Glutamatergic neuron (in vitro differentiated cells): ENCODE results near the gene THSD7A. TPM values are rescaled to one million over a fixed set of nuclear protein-coding genes. Genes with fewer than 3 reads are reported as not detected.
A peak's percentile ranks its signal among the peaks of the same experiment; 100 is the strongest.

Source experiments
- DNase-seq: peaks from one replicate; pipeline ENCODE4 v3.0.0; 2022
- H3K27ac Mint-ChIP-seq: one replicate; pipeline ENCODE4 v1.8.0; 2020; ENCODE audit warnings: mild to moderate bottlenecking, mixed read lengths, inconsistent platforms; ENCODE audit not compliant: unreplicated experiment
- H3K27me3 Mint-ChIP-seq: one replicate; pipeline ENCODE4 v1.8.0; 2020; ENCODE audit warnings: mild to moderate bottlenecking, moderate library complexity, mixed read lengths, inconsistent platforms; ENCODE audit not compliant: unreplicated experiment
- H3K36me3 Mint-ChIP-seq: one replicate; pipeline ENCODE4 v1.8.0; 2020; ENCODE audit warnings: mild to moderate bottlenecking, mixed read lengths, inconsistent platforms; ENCODE audit not compliant: unreplicated experiment
- H3K4me1 Mint-ChIP-seq: one replicate; pipeline ENCODE4 v1.8.0; 2020; ENCODE audit warnings: mild to moderate bottlenecking, low read depth, mixed read lengths, inconsistent platforms; ENCODE audit not compliant: unreplicated experiment
- H3K4me3 Mint-ChIP-seq: one replicate; pipeline ENCODE4 v1.8.0; 2020; ENCODE audit warnings: mild to moderate bottlenecking, mixed read lengths, inconsistent platforms; ENCODE audit not compliant: unreplicated experiment
- H3K9me3 Mint-ChIP-seq: one replicate; pipeline ENCODE4 v1.8.0; 2020; ENCODE audit warnings: mild to moderate bottlenecking, moderate library complexity, mixed read lengths, inconsistent platforms; ENCODE audit not compliant: unreplicated experiment
- total RNA-seq: library from RNA; stranded (reverse); fragmentation: NEBNext Ultra II Directional; extraction: Animal tissue kit (Norgen Biotek cat#: 25700); gene quantifications from one replicate; pipeline ENCODE4 v1.2.1, GENCODE V29; 2021; ENCODE audit not compliant: unreplicated experiment
- TF ChIP-seq, protein P1 (sequence below): fragments of 200-600 bp; sonication (generic); IDR thresholded peaks from one replicate; pipeline ENCODE4 v1.5.0; 2021; ENCODE audit not compliant: partially characterized antibody, unreplicated experiment

Gene THSD7A
- total RNA-seq, 1 donor from 2014 or later: 211 TPM

DNA sequence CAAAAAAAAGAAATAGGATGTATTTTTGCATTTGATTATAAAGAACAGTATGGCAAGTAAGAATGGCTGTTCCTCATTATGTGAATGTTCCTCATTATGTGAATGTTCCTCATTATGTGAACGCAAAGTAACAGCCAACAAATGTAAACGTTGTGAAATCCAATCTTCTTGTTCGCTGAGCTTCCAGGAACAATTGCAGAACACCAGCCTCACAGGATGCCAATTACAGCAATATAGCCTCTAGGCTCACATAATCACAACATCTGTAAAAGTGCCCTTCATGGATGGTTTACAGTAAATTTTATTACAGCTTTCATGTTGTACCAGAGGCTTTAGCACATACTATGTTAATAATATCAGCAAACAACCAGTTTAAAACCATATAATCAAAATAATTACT, 71.6 kb downstream of the THSD7A start:
- Mint-ChIP-seq H3K4me3 (peak overlapping the region; percentile 13), H3K36me3 (no peaks in the 10 kb centered on the region), H3K4me1 (peaks cover 29% of the 10 kb centered on the region), H3K27me3 (peaks cover 2% of the 10 kb centered on the region), H3K27ac (no peak overlapping the region), H3K9me3 (no peaks in the 10 kb centered on the region)
- DNase-seq: no peak
- TF ChIP-seq, protein P1, sequence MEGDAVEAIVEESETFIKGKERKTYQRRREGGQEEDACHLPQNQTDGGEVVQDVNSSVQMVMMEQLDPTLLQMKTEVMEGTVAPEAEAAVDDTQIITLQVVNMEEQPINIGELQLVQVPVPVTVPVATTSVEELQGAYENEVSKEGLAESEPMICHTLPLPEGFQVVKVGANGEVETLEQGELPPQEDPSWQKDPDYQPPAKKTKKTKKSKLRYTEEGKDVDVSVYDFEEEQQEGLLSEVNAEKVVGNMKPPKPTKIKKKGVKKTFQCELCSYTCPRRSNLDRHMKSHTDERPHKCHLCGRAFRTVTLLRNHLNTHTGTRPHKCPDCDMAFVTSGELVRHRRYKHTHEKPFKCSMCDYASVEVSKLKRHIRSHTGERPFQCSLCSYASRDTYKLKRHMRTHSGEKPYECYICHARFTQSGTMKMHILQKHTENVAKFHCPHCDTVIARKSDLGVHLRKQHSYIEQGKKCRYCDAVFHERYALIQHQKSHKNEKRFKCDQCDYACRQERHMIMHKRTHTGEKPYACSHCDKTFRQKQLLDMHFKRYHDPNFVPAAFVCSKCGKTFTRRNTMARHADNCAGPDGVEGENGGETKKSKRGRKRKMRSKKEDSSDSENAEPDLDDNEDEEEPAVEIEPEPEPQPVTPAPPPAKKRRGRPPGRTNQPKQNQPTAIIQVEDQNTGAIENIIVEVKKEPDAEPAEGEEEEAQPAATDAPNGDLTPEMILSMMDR: no peak

DNA sequence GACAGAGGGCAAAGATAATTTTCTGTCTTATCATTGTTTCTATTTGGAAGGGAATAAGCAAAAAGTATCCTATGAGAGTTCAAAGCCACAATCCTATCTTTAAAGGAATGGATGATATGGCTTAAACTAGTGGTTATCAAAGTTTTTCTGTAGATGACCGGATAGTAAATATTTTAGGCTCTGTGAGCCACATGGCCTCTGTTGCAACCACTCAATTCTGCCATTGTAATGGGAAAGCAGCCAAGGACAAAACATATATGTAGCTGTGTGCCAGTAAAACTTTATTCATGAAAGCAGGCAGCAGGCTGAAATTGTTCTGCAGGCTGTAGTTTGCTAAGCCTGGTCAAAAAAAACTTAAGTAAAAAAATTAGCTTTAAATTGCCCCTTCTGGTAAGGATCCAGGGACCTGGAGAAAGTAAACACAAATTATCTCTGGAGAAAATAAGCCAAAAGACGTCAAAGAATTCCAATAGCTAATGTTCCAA, 73.3 kb downstream of the THSD7A start:
- H3K4me1 Mint-ChIP-seq: peaks cover 42% of the 10 kb centered on the region
- peaks cover 2% of the 10 kb centered on the region for H3K27me3 Mint-ChIP-seq
- H3K27ac Mint-ChIP-seq: no peak overlapping the region
- no peak overlapping the region for H3K4me3 Mint-ChIP-seq
- TF ChIP-seq, protein P1: no peak
- no peaks in the 10 kb centered on the region for H3K9me3 Mint-ChIP-seq
- no peak for DNase-seq
- H3K36me3 Mint-ChIP-seq: no peaks in the 10 kb centered on the region

DNA sequence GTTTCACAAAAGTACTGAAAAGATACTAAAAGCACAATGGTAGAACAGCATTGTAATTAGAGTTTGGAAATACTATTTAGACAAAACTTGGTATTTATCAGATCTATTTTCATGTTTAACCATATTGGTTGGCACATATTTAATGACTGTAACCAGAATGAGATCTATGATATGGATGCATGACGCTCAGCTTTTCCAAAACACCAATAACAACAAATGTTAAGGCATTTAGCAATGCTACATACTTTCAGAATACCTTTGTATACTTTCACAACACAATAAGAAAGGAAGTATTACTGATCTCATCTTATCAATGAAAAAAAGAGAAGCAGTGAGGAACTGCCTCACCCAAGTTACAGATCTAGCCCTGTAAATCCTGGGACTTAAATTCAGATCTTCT, 74.8 kb downstream of the THSD7A start:
- H3K9me3 Mint-ChIP-seq: peaks cover 2% of the 10 kb centered on the region
- TF ChIP-seq, protein P1: no peak
- H3K4me1 Mint-ChIP-seq: peaks cover 45% of the 10 kb centered on the region
- no peaks in the 10 kb centered on the region for H3K27me3 Mint-ChIP-seq
- H3K36me3 Mint-ChIP-seq: no peaks in the 10 kb centered on the region
- H3K4me3 Mint-ChIP-seq: no peak overlapping the region
- no peak for DNase-seq
- H3K27ac Mint-ChIP-seq: no peak overlapping the region

DNA sequence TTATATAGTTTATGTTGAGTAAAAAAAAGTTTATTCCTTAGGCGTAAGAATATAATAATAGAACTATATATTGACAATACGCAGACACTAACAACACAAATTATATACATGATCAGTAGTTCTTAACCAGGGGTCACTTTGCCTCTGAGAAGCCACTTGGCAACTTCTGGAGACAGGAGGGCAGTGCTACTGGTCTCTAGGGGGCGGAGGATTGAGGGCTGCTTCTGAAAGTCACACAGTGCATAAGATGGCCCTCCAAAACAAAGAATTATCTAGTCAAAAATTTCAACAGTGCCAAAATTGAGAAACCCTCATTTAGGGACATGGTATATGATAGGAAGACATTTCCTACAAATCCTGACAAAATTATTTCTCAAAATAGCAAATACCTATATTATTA, 77.1 kb downstream of the THSD7A start:
- peaks cover 4% of the 10 kb centered on the region for H3K36me3 Mint-ChIP-seq
- DNase-seq: no peak
- H3K9me3 Mint-ChIP-seq: peaks cover 5% of the 10 kb centered on the region
- peaks cover 3% of the 10 kb centered on the region for H3K27me3 Mint-ChIP-seq
- TF ChIP-seq, protein P1: no peak
- peaks cover 53% of the 10 kb centered on the region for H3K4me1 Mint-ChIP-seq
- H3K27ac Mint-ChIP-seq: no peak overlapping the region
- H3K4me3 Mint-ChIP-seq: peak overlapping the region; percentile 32

GRCh38 chr7:11754123-11754522, 77.9 kb downstream of the THSD7A start:
- Mint-ChIP-seq H3K27ac (peak overlapping the region; percentile 10), H3K36me3 (peaks cover 4% of the 10 kb centered on the region), H3K4me3 (no peak overlapping the region), H3K4me1 (peaks cover 54% of the 10 kb centered on the region), H3K9me3 (peaks cover 5% of the 10 kb centered on the region), H3K27me3 (peaks cover 3% of the 10 kb centered on the region)
- DNase-seq: no peak
- TF ChIP-seq, protein P1: no peak
